GM18499 (cell line): ENCODE results near the gene BFAR.
"Not testable (repeated sequence)": the region's sequence is repeated elsewhere in the genome, so short reads cannot be mapped to it uniquely, and the experiment has no call there.

Source experiments
- ATAC-seq: cut with Tn5 transposase; IDR thresholded peaks from one replicate; pipeline ENCODE4 v1.9.1; 2021; ENCODE audit warnings: moderate number of reproducible peaks; ENCODE audit not compliant: insufficient read depth, unreplicated experiment

BFAR gene

GRCh38 chr16:14635395-14636165 is 2.8 kb downstream of the BFAR start:
- no peak for ATAC-seq

- ATAC-seq: not testable (repeated sequence)
Measured at GRCh38 chr16:14636179-14636950, 3.6 kb downstream of the BFAR start.

GRCh38 chr16:14636951-14637240 is 4.1 kb downstream of the BFAR start:
- not testable (repeated sequence) for ATAC-seq

GRCh38 chr16:14640538-14640937 is 7.8 kb downstream of the BFAR start:
- no peak for ATAC-seq

- ATAC-seq: no peak
Measured at GRCh38 chr16:14641206-14641605, 8.5 kb downstream of the BFAR start.

GRCh38 chr16:14641926-14642325 is 9.2 kb downstream of the BFAR start:
- no peak for ATAC-seq

- ATAC-seq: no peak
Measured at GRCh38 chr16:14649816-14650215, 17.1 kb downstream of the BFAR start.

- no peak for ATAC-seq
Measured at GRCh38 chr16:14650629-14651028, 17.9 kb downstream of the BFAR start.

- no peak for ATAC-seq
Measured at GRCh38 chr16:14652726-14653125, 20.0 kb downstream of the BFAR start.

- ATAC-seq: no peak
Measured at GRCh38 chr16:14658063-14658462, 25.3 kb downstream of the BFAR start.

GRCh38 chr16:14667347-14668266 is 34.9 kb downstream of the BFAR start:
- no peak for ATAC-seq

- ATAC-seq: no peak
Measured at GRCh38 chr16:14668556-14669223, 35.9 kb downstream of the BFAR start.

- no peak for ATAC-seq
Measured at GRCh38 chr16:14669776-14670175, 37.0 kb downstream of the BFAR start.

GRCh38 chr16:14672403-14672971 is 39.7 kb downstream of the BFAR start:
- no peak for ATAC-seq

- no peak for ATAC-seq
Measured at GRCh38 chr16:14676633-14677032, 43.9 kb downstream of the BFAR start.

GRCh38 chr16:14677627-14678026 is 44.9 kb downstream of the BFAR start:
- ATAC-seq: no peak

GRCh38 chr16:14678748-14679497 is 46.2 kb downstream of the BFAR start:
- no peak for ATAC-seq

- ATAC-seq: not testable (repeated sequence)
Measured at GRCh38 chr16:14680396-14680795, 47.6 kb downstream of the BFAR start.

- ATAC-seq: no peak
Measured at GRCh38 chr16:14681115-14681514, 48.4 kb downstream of the BFAR start.
